H9 (cell line): ENCODE results near the gene MTFR2. TPM values are rescaled to one million over a fixed set of nuclear protein-coding genes. Genes with fewer than 3 reads are reported as not detected.

Experiments used
- DNase-seq: peaks from one replicate; pipeline ENCODE4 v3.0.0-alpha.2; 2017
- H2AFZ ChIP-seq: one replicate; pipeline ENCODE4 v1.6.1; 2013; ENCODE audit warnings: mild to moderate bottlenecking, low read length, control low read depth, moderate library complexity
- H2AK5ac ChIP-seq: 2 replicates; pipeline ENCODE4 v1.6.1; 2013; ENCODE audit warnings: low read length, control low read depth, mixed read lengths; ENCODE audit not compliant: insufficient read length
- H2BK120ac ChIP-seq: one replicate; pipeline ENCODE4 v1.6.1; 2013; ENCODE audit warnings: low read depth, mild to moderate bottlenecking, low read length, control low read depth, inconsistent platforms; ENCODE audit not compliant: poor library complexity, severe bottlenecking
- H2BK12ac ChIP-seq: 2 replicates; pipeline ENCODE4 v1.6.1; 2013; ENCODE audit warnings: low read length, control low read depth, mixed read lengths, low read depth; ENCODE audit not compliant: insufficient read length
- H2BK15ac ChIP-seq: 2 replicates; pipeline ENCODE4 v1.6.1; 2013; ENCODE audit warnings: low read depth, low read length, control low read depth
- H2BK20ac ChIP-seq: one replicate; pipeline ENCODE4 v1.6.1; 2013; ENCODE audit warnings: low read depth, mild to moderate bottlenecking, low read length, control low read depth, inconsistent platforms; ENCODE audit not compliant: poor library complexity, severe bottlenecking
- H2BK5ac ChIP-seq: 2 replicates; pipeline ENCODE4 v1.6.1; 2013; ENCODE audit warnings: low read length, control low read depth, mixed read lengths; ENCODE audit not compliant: insufficient read length
- H3K14ac ChIP-seq: 2 replicates; pipeline ENCODE4 v1.6.1; 2013; ENCODE audit warnings: low read length, control low read depth; ENCODE audit not compliant: insufficient read depth
- H3K18ac ChIP-seq: 2 replicates; pipeline ENCODE4 v1.6.1; 2013; ENCODE audit warnings: low read depth, mild to moderate bottlenecking, mixed read lengths, low read length, control low read depth; ENCODE audit not compliant: insufficient read length
- H3K23ac ChIP-seq: 2 replicates; pipeline ENCODE4 v1.6.1; 2013; ENCODE audit warnings: low read length, control low read depth, mixed read lengths, low read depth; ENCODE audit not compliant: insufficient read length
- H3K23me2 ChIP-seq: 2 replicates; pipeline ENCODE4 v1.6.1; 2013; ENCODE audit warnings: low read depth, mild to moderate bottlenecking, mixed read lengths, low read length, control low read depth; ENCODE audit not compliant: insufficient read length, poor library complexity, severe bottlenecking
- H3K27ac ChIP-seq: 2 replicates; pipeline ENCODE4 v1.5.1; 2013; ENCODE audit warnings: low read length, control low read depth, mixed read lengths, low read depth; ENCODE audit not compliant: insufficient read length
- H3K27me3 ChIP-seq: 2 replicates; pipeline ENCODE4 v1.6.1; 2013; ENCODE audit warnings: low read length, control low read depth, inconsistent platforms; ENCODE audit not compliant: insufficient read depth
- H3K4ac ChIP-seq: 2 replicates; pipeline ENCODE4 v1.6.1; 2013; ENCODE audit warnings: low read depth, mild to moderate bottlenecking, control low read depth, inconsistent platforms, low read length, moderate library complexity
- H3K4me1 ChIP-seq: 2 replicates; pipeline ENCODE4 v1.6.1; 2013; ENCODE audit warnings: low read length, control low read depth, inconsistent platforms; ENCODE audit not compliant: insufficient read depth
- H3K4me2 ChIP-seq: 2 replicates; pipeline ENCODE4 v1.6.1; 2013; ENCODE audit warnings: low read length, control low read depth, mixed read lengths; ENCODE audit not compliant: insufficient read length, insufficient read depth
- H3K56ac ChIP-seq: 2 replicates; pipeline ENCODE4 v1.6.1; 2013; ENCODE audit warnings: low read depth, mild to moderate bottlenecking, mixed read lengths, low read length, control low read depth; ENCODE audit not compliant: insufficient read length
- H3K79me1 ChIP-seq: 2 replicates; pipeline ENCODE4 v1.6.1; 2013; ENCODE audit warnings: low read depth, mild to moderate bottlenecking, moderate library complexity, low read length, control low read depth, inconsistent platforms; ENCODE audit not compliant: insufficient read depth, poor library complexity, severe bottlenecking
- H3K79me2 ChIP-seq: 2 replicates; pipeline ENCODE4 v1.6.1; 2013; ENCODE audit warnings: low read length, control low read depth, inconsistent platforms; ENCODE audit not compliant: insufficient read depth
- H3K9ac ChIP-seq: 2 replicates; pipeline ENCODE4 v1.6.1; 2013; ENCODE audit warnings: low read length, control low read depth, mixed read lengths; ENCODE audit not compliant: insufficient read length; ENCODE audit errors: extremely low read depth
- H3K9me3 ChIP-seq: one replicate; pipeline ENCODE4 v1.6.1; 2013; ENCODE audit warnings: low read depth, low read length, inconsistent platforms; ENCODE audit not compliant: control insufficient read depth
- H3T11ph ChIP-seq: one replicate; pipeline ENCODE4 v1.6.1; 2013; ENCODE audit warnings: mild to moderate bottlenecking, low read length, control low read depth, inconsistent platforms
- H4K20me1 ChIP-seq: one replicate; pipeline ENCODE4 v1.6.1; 2013; ENCODE audit not compliant: control insufficient read depth, insufficient read length, insufficient read depth
- H4K5ac ChIP-seq: 2 replicates; pipeline ENCODE4 v1.6.1; 2013; ENCODE audit warnings: low read depth, mild to moderate bottlenecking, mixed read lengths, low read length, control low read depth; ENCODE audit not compliant: insufficient read length
- H4K8ac ChIP-seq: replicated peaks from 2 replicates; pipeline ENCODE4 v1.6.1; 2013; ENCODE audit warnings: low read length, control low read depth, mixed read lengths, low read depth; ENCODE audit not compliant: insufficient read length
- H4K91ac ChIP-seq: 2 replicates; pipeline ENCODE4 v1.6.1; 2013; ENCODE audit warnings: low read depth, mild to moderate bottlenecking, moderate library complexity, mixed read lengths, low read length, control low read depth; ENCODE audit not compliant: insufficient read length
- H3K27ac Mint-ChIP-seq, 3 experiments: 2 replicates in 2 of 3; 3 replicates in 1 of 3; pipeline ENCODE4 v1.8.0; 2020 to 2021; ENCODE audit warnings: mixed read lengths in 3 of 3, mild to moderate bottlenecking in 1 of 3, moderate library complexity in 1 of 3
- H3K27me3 Mint-ChIP-seq: 2 replicates; pipeline ENCODE4 v1.8.0; 2021; ENCODE audit warnings: low read depth, mild to moderate bottlenecking, moderate library complexity, mixed read lengths
- H3K36me3 Mint-ChIP-seq, 3 experiments: 2 replicates in 2 of 3; 3 replicates in 1 of 3; pipeline ENCODE4 v1.8.0; 2020 to 2021; ENCODE audit warnings: low read depth in 3 of 3, mixed read lengths in 3 of 3; ENCODE audit not compliant: insufficient read depth in 1 of 3
- H3K4me1 Mint-ChIP-seq, 2 experiments: 2 replicates each; pipeline ENCODE4 v1.8.0; 2020; ENCODE audit warnings: mixed read lengths in 2 of 2
- H3K4me3 Mint-ChIP-seq, 2 experiments: 2 replicates in 1 of 2; 3 replicates in 1 of 2; pipeline ENCODE4 v1.8.0; 2020 to 2021; ENCODE audit warnings: mild to moderate bottlenecking in 2 of 2, mixed read lengths in 2 of 2, moderate library complexity in 1 of 2
- H3K9me3 Mint-ChIP-seq, 2 experiments: 2 replicates in 1 of 2; 3 replicates in 1 of 2; pipeline ENCODE4 v1.8.0; 2020; ENCODE audit warnings: mild to moderate bottlenecking in 2 of 2, mixed read lengths in 2 of 2, moderate library complexity in 1 of 2
- CTCF ChIP-seq: fragments of 200-600 bp; sonication (generic); conservative IDR thresholded peaks from 3 replicates; pipeline ENCODE4 v1.8.0; 2021; ENCODE audit warnings: antibody characterized with exemption, mild to moderate bottlenecking
- WGBS: extraction: QIAGEN DNeasy Blood & Tissue Kit; methylation state at CpG from one replicate; pipeline ENCODE4 v1.1.7; 2013; ENCODE audit warnings: missing lambda C conversion rate, low lambda C conversion rate, mixed read lengths; ENCODE audit not compliant: insufficient read length; ENCODE audit errors: extremely low coverage; 5-methylcytosine and 5-hydroxymethylcytosine counted together
- total RNA-seq: library from RNA; stranded (reverse); gene quantifications from 2 replicates; pipeline ENCODE4 v1.2.1, GENCODE V29; 2021

The MTFR2 gene
- total RNA-seq, 1 experiment from 2014 or later: 11.8 TPM

- Histone ChIP-seq H2BK120ac (no peak overlapping the region), H3K9me3 (no peaks in the 10 kb centered on the region), H3K4me2 (peak overlapping the region; percentile 96), H2AFZ (peak overlapping the region; percentile 66), H3K9ac (peak overlapping the region; percentile 77), H4K8ac (no peak overlapping the region), H3K27me3 (no peaks in the 10 kb centered on the region), H2BK20ac (no peak overlapping the region), H3K27ac (no peak overlapping the region), H3K23me2 (peaks cover 3% of the 10 kb centered on the region), H3K79me2 (no peaks in the 10 kb centered on the region; the same call in 1 of the 2 replicates), H4K91ac (no peak overlapping the region), H3K56ac (no peak overlapping the region), H3K4ac (no peak overlapping the region), H3K79me1 (no peaks in the 10 kb centered on the region), H4K20me1 (no peaks in the 10 kb centered on the region), H3K14ac (no peak overlapping the region), H3T11ph (no peak overlapping the region), H2BK5ac (no peak overlapping the region), H2AK5ac (no peak overlapping the region), H3K4me1 (no peaks in the 10 kb centered on the region), H3K18ac (no peak overlapping the region), H4K5ac (no peak overlapping the region), H2BK12ac (no peak overlapping the region), H2BK15ac (no peak overlapping the region), H3K23ac (no peak overlapping the region)
- no peak for DNase-seq
- H3K27ac Mint-ChIP-seq: peak overlapping the region in 1 of 3 experiments; percentile 79; a peak in 3 of 7 replicates
- no peaks in the 10 kb centered on the region for H3K9me3 Mint-ChIP-seq
- peaks cover 0 to 11% (median 4%) of the 10 kb centered on the region in 3 experiments; a peak in 4 of 7 replicates for H3K36me3 Mint-ChIP-seq
- TF ChIP-seq CTCF: no peak
- H3K4me3 Mint-ChIP-seq: peak overlapping the region; percentile 97
- peaks cover 17 to 18% of the 10 kb centered on the region in 2 experiments for H3K4me1 Mint-ChIP-seq
- H3K27me3 Mint-ChIP-seq: no peaks in the 10 kb centered on the region
- WGBS: no CpG with 5 or more reads among the region's 8 CpGs
Observed at GRCh38 chr6:136250686-136251008, 536 bp upstream of the MTFR2 start.
